Activated gamma-delta T cell treated with anti-CD3 and anti-CD28 coated beads, Interleukin-2, amount 50 U/mL, for 16 hours (primary cell): ENCODE measurements around the gene SLC31A2.

Experiments
- DNase-seq: peaks from one replicate; pipeline ENCODE4 v3.0.0-alpha.2; 2020; ENCODE audit warnings: low read depth

SLC31A2 gene

DNA sequence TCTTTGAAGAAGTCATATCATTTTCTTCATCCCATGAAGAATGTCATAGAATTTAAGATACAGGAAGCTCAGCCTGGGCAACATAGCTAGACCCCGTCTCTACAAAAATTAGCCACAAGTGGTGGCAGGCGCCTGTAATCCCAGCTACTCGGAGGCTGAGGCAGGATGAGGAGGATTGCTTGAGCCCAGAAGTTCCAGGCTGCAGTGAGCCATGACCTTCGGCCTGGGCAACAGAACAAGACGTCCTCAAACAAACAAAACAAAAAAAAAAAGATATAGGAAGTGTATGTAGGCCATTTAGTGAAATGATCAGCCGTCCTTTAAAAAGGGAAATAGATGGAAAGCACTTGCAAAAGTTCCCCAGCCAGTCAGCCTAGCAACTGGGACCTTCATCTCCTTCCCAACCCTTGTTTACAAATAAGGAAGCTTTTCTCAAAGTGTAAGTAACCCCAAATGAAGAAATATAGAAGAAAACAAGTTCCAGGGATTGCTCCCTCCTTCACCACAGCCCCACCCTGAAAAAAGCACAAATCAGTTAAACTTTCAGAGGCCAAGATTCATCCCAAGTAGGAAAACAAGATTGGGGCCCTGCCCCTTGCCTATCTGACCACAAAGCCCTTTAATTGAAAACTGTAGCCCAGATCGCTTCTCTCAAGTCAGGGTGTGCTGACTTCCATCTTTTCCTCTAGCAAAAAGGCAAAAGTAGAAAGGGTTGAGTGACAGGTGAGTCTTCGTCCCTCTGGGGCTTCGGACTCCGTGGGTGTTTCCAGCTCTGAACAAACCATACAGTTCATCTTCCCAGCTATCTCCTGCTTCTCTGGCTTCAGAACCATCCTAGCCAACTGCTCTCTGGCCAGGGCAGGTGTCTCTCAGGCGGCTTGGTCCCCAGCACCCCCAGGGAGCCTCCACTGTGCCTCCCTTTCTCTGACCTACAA lies 1.2 kb downstream of the SLC31A2 start:
- DNase-seq, result no peak

DNA sequence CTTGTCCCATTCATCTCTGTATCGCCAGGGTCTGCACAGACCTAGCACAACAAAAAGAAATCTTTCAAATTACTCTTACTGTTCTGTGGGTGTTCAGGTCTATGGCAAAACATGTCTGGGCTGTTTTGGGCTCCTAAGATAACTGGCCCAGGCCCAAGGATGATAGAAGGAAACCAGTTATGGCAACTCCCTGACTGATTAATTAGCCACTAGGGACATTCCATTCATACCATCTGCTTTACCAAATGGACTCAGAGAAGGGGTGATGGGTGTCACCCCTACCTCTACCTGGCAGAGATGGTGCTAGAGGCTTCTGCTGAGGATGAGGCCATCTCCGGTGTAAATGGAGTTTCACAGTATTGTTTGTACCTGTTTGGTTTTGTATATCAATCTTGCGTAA lies 1.9 kb downstream of the SLC31A2 start:
- no peak for DNase-seq

DNA sequence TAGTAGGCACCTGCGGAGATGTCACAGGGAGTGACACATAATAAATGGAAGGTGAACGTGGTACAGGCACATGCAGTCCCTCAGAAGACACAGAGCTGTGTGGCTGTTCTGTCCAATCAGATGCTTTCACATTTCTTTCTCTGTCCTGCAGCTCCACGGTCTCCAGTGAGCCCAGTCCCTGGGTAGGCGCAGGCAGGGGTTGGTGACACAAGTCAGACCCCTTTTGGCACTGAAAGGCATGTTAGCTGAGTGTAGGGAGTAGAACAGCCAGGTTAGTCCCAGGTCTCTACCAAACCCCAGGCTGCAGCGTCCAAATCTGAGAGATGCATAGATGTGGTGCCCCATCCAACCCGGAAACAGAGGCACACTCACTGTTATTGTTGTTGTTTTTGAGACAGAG lies 2.8 kb downstream of the SLC31A2 start:
- DNase-seq, result no peak

DNA sequence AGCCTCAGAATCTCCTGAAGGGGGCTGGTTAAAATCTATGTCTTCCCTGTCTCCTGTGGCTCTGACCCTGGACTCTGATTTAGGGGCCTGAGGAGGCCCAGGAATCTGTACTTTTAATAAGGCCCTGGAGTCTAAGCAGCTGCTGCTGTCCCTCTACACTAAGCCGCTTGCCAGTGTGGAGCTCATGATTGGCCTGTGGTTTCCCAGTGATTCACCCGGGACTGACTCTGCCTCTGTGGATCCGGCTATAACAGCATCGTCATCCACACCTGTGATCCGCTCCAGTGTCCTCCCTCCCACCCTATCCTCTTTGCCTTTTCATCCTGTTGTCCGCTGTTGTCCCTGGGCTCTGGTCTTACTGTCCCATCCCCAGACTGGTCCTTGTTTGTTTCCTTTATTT lies 3.7 kb downstream of the SLC31A2 start:
- DNase-seq, result no peak

DNA sequence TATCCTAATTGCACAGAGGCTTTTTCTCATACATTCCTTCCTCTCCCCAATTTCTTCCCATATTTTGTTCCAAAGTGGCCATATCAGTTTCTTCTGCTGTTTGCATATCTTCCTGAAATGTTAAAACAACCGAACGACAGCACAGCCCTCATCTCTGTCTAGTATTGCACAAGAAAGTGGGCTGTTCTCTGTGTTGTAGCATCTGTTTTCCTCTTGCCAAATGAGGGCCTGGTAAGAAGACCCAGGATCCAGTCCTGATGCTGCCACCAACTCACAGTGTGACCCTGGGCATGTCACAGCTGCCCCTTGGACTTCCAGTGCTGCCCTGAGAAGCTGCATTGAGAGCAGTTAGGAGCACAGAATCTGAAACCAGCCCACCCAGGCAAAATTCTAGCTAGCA lies 4.1 kb downstream of the SLC31A2 start:
- no peak for DNase-seq

DNA sequence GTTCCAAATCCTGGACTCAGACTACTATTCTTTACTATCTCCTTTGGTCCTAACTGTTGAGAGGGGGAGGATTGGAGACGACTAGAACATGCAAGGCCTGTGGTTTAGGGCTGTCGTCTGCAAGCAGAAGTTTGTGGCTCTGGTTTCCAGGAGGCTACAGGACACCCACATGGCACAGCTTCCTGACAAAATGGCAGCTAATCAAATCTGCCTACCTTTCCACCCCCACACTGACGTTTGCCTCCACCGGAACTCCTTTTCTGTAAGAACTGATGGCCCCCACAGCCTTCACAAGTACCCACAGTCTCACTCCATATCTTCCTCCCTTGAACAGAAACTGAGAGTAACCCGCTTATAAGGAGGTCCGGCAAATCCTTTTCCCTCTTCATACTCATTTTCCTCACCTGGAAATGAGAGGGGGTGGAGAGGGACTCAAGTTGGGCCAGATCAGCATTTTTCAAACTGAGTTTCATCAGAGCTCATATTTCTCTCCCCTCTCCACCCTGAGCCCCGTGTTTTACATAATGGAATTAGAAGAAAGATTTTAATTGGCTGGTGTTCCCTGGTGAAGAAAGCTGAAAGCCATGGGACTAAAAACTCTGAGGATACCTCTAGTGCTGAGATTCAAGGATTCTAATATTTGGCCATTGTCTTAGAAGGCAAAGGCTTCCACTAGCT lies 5.2 kb downstream of the SLC31A2 start:
- DNase-seq, result no peak

DNA sequence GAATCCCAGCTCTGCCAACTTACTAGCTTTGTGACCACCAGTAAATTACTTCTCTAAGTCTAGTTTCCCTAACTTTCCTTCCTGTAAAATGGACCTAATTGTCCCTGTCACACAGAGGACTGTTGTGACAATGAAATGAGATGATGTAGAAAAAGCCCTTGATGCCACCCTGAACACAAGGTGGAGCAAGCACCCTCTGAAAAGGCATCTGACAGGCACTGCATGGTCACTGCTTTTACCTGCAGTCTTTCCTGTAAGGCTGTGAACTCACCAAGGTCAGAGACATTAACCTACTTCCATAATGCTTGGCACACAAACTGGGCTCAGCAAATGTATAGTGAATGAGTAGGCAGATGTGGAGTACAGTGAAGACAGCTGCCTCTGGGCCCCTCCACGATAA lies 6.1 kb downstream of the SLC31A2 start:
- DNase-seq, result no peak

DNA sequence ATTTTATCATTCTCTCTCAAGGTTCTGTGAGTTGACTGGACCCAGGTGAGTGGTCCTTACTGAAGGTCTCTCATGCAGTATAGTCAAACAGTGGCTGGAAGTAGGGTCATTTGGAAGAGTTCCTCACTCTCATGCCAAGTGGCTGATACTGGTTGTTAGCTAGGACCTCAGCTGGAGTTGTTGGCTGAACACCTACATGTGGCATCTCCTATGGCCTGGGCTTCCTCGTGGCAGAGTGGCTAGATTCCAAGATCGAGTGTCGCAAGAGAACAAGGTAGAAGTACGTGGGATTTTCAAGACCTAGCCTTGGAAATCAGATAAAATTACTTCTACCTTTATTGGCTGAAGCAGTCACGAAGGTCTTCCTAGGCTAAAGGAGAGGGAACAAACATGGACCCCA lies 7.6 kb downstream of the SLC31A2 start:
- no peak for DNase-seq

DNA sequence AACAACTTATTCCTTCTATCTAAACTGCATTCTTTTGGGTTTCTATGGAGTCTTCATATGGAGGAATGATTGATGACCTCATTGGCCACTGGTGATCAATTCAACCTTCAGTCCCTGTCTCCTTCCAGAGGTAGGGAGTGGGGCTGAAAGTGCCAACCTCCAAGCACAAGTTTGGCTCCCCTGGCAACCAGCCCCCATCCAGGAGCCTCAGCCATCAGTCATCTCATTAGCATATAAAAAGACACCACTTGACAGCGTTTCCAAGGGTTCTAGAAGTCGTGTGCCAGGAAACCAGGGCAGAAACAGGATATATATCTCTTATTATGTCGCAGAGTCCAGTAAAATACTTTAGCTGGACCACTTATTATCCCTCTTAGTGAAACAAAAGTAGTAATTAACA lies 9.8 kb downstream of the SLC31A2 start:
- no peak for DNase-seq

DNA sequence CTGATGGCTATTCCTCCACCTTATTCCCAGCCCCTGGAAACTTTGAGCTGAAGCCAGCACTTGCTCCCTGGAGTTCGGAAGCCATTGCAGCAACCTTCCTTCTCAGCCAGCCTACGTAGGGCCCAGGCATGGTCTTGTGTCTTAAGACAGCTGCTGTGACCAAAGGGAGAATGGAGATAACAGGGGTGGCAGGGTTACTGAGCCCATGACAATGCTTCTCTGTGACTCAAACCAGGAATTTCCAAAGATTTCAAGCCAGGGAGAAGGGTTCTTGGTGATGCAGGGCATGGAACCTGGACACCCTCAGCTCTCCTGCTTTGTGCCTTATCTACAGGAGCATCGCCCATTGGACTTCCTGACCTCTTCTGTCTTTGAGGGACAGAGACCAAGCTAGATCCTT lies 12.2 kb downstream of the SLC31A2 start:
- no peak for DNase-seq

DNA sequence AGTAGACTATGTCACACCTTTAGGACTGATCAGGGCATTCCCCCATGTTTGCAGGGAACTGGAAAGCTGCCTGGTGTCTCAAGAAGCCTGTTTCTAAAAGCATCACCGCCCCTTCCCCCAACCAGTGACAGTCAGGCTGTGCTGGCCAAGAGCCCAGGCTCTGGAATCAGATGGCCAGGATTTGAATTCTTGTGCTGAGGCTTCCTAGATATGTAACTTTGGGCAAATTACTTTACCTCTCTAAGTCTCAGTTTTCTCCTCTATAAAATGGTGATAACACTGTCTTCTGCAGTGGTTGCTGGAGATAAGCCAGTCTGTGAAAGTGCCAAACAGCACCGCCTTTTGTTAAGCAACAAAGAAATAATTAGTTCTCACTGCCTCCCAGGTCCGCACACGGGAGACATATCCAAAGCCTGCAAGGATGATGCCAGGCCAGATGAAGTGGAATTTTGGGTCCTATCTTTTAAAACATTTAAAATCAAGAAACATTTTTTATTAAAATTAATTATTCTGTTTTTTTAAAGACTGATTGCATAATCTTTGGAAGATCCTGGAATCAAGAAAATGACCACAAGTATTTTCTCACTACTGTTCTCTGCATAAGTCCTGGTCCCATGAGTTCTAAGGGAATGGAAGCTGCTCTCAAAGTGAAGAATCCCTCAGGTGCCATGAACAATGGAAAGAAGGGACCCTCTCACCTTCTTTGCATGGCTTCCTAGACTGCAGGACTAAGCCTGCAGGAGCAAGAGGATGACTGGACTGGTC lies 13.9 kb downstream of the SLC31A2 start:
- DNase-seq, result no peak

DNA sequence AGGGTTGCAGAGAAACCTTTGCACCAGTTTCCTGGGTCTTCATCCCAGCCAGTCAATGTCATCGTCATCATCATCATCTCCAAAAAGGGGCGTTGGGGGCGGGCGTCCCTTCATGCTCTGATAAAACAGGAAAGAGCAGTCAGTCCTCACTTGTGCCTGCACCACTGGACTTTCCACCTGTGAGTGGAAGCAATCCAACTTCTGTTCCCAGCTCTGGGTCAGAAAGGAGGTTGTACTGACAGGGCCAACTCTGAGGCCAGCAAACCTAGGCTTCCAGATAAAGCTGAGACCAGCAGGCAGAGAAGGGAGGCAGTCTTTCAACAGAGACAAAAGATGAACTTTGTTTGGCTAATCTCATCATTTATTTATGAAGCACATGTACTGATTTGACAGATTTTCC lies 15.2 kb downstream of the SLC31A2 start:
- DNase-seq, result no peak

DNA sequence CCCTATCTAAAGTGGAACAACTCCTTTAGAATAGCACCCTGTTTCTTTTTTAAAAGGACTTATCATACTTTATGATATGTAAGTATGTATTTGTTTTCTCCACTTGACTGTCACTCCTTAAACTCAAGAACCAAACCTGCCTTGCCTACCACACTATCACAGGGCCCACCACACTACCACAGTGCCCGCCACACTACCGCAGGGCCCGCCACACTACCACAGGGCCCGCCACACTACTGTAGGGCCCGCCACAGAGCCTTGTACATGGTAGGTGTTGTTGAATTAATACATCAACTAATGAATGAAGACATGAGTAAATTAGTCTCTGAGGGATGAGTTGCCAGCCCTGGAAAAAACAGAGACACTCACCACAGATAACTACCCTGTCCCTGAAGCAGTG lies 18.0 kb downstream of the SLC31A2 start:
- DNase-seq, result no peak

DNA sequence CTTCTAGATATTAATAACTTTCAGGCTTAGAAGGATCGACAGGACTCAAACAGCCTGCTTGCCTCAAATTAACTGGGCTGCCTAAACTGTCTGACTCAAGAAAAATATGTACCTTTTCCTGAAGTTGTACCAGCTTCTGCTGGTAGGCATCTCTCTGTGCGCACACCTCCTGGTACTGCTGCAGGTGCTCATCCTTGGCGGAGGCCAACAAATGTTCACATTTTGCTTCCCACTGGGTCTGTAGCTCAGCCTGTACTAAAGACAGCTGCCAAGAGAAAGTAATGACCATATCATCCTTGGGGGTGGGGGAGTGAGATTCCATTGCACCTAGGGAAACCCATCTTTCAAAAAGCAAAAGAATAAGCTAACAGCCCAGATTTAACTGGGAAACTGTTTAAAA lies 22.5 kb downstream of the SLC31A2 start:
- no peak for DNase-seq

DNA sequence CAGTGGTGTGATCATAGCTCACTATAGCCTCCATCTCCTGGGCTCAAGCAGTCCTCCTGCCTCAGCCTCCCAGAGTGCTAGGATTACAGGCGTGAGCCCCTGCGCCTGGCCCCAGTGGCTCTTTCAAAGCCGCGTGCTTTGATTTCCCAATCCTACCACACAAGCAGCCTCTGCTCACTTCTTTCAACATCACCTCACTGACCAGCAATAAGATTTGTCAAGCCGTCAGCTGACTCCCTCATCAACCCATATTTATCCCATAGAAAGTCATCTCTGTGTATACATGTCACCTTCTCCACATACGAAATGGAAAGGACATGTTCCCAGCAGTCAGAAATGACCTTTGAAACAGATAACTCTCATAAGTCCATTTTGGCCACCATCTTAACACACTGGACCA lies 26.0 kb downstream of the SLC31A2 start:
- no peak for DNase-seq

DNA sequence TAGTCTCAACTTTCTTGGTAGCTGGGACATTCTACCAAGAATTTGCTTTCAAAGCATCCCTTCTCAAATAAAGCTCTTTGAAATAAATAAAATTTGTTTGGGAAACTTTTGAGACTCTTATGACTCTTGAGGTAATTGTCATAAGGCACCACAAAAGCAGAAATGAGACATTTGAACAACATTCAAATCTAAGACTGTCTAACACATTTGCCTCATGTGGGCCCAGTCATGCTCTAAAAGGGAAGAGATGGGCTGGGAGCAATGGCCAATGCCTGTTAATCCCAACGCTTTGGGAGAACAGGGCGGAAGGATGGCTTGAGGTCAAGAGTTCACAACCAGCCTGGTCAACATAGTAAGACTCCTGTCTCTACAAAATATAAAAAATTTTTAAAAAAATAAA lies 26.4 kb downstream of the SLC31A2 start:
- no peak for DNase-seq

DNA sequence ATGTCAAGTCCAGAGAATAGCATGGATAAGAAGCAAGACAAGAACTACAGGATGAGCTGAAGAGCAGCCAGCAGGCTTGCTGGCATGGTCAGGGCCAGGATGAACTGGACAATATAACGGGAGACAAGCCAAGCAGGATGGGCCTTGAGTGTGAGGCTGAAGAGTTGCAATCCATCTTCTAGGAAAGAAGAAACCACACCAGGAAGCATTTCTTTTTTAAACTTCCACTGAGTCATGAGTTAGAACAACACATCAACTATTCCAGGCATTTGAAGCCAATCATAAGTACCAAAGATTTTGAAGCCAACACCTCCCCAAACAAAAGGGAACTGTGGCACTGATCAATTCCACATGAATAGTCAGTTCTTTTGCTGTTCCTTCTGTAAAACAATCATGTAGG lies 27.3 kb downstream of the SLC31A2 start:
- no peak for DNase-seq

DNA sequence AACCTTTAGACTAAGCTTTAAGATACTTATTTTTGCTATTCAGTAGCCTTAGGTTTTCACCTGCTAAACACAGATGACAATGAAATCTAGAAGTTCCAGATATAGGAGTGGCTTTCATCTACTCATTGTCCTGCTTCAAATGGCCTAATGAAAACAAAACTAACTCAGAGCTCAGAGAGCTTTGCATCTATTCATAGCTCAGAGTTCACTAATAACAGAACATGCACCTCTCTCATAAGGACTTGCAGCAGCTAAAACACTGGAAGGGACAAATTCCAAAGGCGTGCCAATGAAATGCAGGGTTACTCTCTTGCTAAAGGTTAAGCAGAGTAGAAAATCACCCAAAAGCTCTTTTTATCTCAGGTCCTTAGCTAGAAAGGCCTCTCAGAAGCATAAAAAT lies 29.0 kb downstream of the SLC31A2 start:
- DNase-seq, result no peak

DNA sequence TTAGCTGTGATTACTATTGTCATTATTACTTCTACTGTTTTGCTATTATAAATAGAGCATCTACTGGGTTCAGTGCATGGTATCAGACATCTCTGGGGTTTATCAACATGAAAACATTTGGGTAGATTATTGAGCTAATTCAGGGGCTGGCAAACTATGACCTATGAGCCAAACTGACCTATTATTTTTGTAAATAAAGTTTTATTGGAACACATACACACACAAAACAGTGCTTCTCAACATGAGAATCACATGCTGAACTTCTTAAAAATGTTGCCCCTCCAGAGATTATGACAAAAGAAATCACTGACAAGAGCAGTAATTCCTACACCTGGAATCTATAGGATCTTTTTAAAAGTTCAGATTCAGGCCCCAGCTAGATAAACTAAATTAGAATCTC lies 30.4 kb downstream of the SLC31A2 start:
- DNase-seq, result no peak

DNA sequence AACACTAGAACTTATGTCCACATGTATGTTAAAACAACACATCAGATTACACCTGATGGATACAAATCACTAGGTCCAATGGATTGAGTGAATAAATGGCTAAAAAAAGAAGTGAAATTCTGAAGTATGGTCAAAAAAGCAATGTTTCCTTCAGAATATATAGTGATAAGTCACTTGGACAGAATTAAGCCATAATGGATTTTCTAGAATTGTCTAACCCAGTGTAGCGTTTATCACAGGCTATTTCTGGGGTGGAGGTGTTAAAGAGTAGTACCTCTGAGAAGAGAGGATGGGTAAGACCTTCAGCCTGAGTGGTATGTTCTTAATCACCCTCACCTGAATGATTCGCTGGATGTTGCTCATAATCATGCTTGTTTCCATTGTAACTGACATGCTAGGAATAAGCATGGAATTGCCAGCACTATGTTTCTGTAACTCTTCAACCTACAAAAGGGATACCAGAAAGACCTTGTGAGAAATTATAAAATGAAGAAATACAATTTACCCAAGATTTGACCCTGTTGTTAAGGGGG lies 33.2 kb downstream of the SLC31A2 start:
- DNase-seq, result no peak

DNA sequence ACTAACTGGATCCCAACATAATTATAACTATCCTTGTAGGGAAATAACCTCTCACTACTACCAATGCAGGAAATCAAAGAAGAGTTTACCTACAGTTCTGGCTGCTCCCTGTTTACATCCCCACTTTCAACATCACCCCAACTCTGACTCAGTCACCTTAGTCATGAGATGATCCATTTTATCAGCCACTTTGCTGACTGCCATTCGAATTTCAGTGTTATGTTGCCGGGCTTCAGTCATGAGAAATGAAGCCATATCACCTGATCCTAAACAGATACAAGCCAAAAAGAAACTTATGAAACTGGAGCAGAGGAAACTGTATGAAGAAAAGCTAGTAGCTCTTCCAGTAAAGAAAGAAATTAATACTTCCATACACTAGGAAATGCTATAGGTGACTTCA lies 33.7 kb downstream of the SLC31A2 start:
- DNase-seq, result no peak

DNA sequence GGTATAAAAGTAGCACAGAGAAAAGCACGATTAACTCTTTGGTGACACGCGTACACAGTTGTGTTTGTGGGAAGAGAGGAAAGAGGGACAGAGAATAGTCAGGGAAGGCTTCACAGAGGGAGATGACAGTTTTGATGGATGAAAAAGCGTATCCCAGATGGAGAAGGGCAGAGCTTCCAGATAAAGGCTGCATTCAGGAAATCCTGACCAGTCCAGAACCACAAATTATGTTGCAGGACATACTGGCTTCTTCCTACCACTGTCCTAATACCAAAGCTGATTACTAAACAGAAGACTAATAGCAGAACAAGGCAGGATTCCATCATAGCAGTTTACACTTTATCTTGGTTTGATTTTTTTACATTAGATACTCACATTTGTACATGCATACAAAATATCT lies 34.5 kb downstream of the SLC31A2 start:
- DNase-seq, result no peak
